Stomach (tissue), 9 donors: ENCODE data around the gene ROBO1. TPM values are rescaled to one million over a fixed set of nuclear protein-coding genes. Genes with fewer than 3 reads are reported as not detected.

Experiments
- DNase-seq, 2 donors: peaks; one replicate each; pipeline versions ENCODE4 v3.0.0 to v3.0.0-alpha.2; 2013 to 2019
- H3K27ac ChIP-seq, 5 donors: fragments of 200-600 bp in 4 of 5; sonication (generic) in 4 of 5; one replicate each; pipeline ENCODE4 v1.5.1; 2013 to 2019; ENCODE audit warnings: mild to moderate bottlenecking in 1 of 5, moderate library complexity in 1 of 5
- H3K27me3 ChIP-seq, 3 donors: fragments of 200-600 bp; sonication (generic); one replicate each; pipeline ENCODE4 v1.5.1; 2017 to 2019; ENCODE audit warnings: mixed run types in 1 of 3
- H3K36me3 ChIP-seq, 4 donors: fragments of 200-600 bp; sonication (generic); 1 replicate in 3 of 4; 2 replicates in 1 of 4; pipeline ENCODE4 v1.5.1; 2016 to 2019
- H3K4me1 ChIP-seq, 4 donors: fragments of 200-600 bp; sonication (generic); one replicate each; pipeline ENCODE4 v1.5.1; 2016 to 2019
- H3K4me3 ChIP-seq, 4 donors: fragments of 200-600 bp; sonication (generic) in 3 of 4; one replicate each; pipeline ENCODE4 v1.5.1; 2016 to 2019; ENCODE audit warnings: mild to moderate bottlenecking in 1 of 4
- H3K9me3 ChIP-seq, 4 donors: fragments of 200-600 bp; sonication (generic); one replicate each; pipeline ENCODE4 v1.5.1; 2016 to 2019
- POLR2A ChIP-seq, 4 donors: fragments of 450-650 bp; IDR thresholded peaks; one replicate each; pipeline ENCODE4 v1.6.1; 2016; ENCODE audit warnings: antibody characterized with exemption in 4 of 4, control low read depth in 2 of 4, mild to moderate bottlenecking in 1 of 4, moderate library complexity in 1 of 4
- WGBS, 5 donors: extraction: QIAGEN DNeasy Blood & Tissue Kit in 3 of 5; methylation state at CpG; one replicate each; pipeline versions ENCODE4 v1.1.5 to v1.1.7; 2013 to 2018; 5-methylcytosine and 5-hydroxymethylcytosine counted together
- intact Hi-C: fragments of 100-400 bp; cut with DNase I; formaldehyde crosslinking; loops from one replicate; pipeline ENCODE4 v1.15.1; 2023; ENCODE audit warnings: low total_unique reads
- polyA plus RNA-seq, 3 donors: library from polyadenylated mRNA; stranded (reverse); fragments of 200-250 nt; gene quantifications; one replicate each; pipeline ENCODE4 v1.2.3, GENCODE V29; 2013
- small RNA-seq, 4 donors: library from RNA; depleted of rRNA; stranded (forward); fragments of <200 nt; gene quantifications; one replicate each; pipeline ENCODE3, GENCODE V24; 2016
- total RNA-seq, 5 donors: library from RNA; depleted of rRNA; stranded (reverse); fragments of >200 nt; gene quantifications; one replicate each; pipeline versions ENCODE4 v1.1.0 to v1.2.3, GENCODE V29; 2014 to 2016
- TF ChIP-seq, protein P1 (sequence below), 7 experiments: fragments of 450-650 bp in 4 of 7; fragments of 200-600 bp in 3 of 7; sonication (generic) in 3 of 7; IDR thresholded peaks; one replicate each; pipeline ENCODE4 v1.5.1; 2016 to 2019; ENCODE audit warnings: antibody characterized with exemption in 7 of 7, control low read depth in 2 of 7, mild to moderate bottlenecking in 1 of 7
- donor health status: healthy with polysubstance abuse.
- donor health status: Bipolar disorder and iron deficiency.
- donor health status: healthy.

ROBO1 gene
- total and polyA plus RNA-seq, 8 donors: 2.0 to 174 (median 4.5) TPM

- Histone ChIP-seq H3K36me3 (no peaks in the 10 kb centered on the region), H3K27ac (no peak overlapping the region), H3K4me1 (no peaks in the 10 kb centered on the region), H3K4me3 (no peak overlapping the region), H3K9me3 (peaks cover 0 to 4% (median 0%) of the 10 kb centered on the region in 4 donors), H3K27me3 (no peaks in the 10 kb centered on the region)
- intact Hi-C loops: no loop called here
- no peak for TF ChIP-seq POLR2A (IDR thresholded peaks at IDR 0.05)
- TF ChIP-seq, protein P1, sequence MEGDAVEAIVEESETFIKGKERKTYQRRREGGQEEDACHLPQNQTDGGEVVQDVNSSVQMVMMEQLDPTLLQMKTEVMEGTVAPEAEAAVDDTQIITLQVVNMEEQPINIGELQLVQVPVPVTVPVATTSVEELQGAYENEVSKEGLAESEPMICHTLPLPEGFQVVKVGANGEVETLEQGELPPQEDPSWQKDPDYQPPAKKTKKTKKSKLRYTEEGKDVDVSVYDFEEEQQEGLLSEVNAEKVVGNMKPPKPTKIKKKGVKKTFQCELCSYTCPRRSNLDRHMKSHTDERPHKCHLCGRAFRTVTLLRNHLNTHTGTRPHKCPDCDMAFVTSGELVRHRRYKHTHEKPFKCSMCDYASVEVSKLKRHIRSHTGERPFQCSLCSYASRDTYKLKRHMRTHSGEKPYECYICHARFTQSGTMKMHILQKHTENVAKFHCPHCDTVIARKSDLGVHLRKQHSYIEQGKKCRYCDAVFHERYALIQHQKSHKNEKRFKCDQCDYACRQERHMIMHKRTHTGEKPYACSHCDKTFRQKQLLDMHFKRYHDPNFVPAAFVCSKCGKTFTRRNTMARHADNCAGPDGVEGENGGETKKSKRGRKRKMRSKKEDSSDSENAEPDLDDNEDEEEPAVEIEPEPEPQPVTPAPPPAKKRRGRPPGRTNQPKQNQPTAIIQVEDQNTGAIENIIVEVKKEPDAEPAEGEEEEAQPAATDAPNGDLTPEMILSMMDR (IDR thresholded peaks at IDR 0.05): no peak
- 73 to 83% (median 75%) methylated on average over 1 of the region's 1 CpG for WGBS, 5 donors
- no peak for DNase-seq
These were observed 1205.5 kb downstream of the ROBO1 start for GRCh38 chr3:78562328-78562727.

Small RNAs within 50 kb of the gene (small RNA-seq; reads per million reads assigned to genes)
- gene MIR3923 (0 reads per million in 4 donors), gene RN7SL751P (0 reads per million in 4 donors)
